HepG2 (cell line): ENCODE results near the gene ARMC2. TPM values are rescaled to one million over a fixed set of nuclear protein-coding genes. Genes with fewer than 3 reads are reported as not detected.
A peak's percentile ranks its signal among the peaks of the same experiment; 100 is the strongest.

ENCODE experiments used
- CC2D1A ChIP-seq: sonication (generic); formaldehyde crosslinking; IDR thresholded peaks from 2 replicates; pipeline ENCODE4 v1.8.1; 2023; ENCODE audit warnings: mild to moderate bottlenecking, missing genetic modification reagents
- DMAP1 ChIP-seq: IDR thresholded peaks from 2 replicates; pipeline ENCODE4 v1.6.1; 2016
- DPF2 ChIP-seq: sonication (generic); formaldehyde crosslinking; IDR thresholded peaks from 2 replicates; pipeline ENCODE4 v1.4.0; 2020; ENCODE audit warnings: mild to moderate bottlenecking, low read depth, missing genetic modification reagents, borderline replicate concordance
- DR1 ChIP-seq: sonication (generic); formaldehyde crosslinking; IDR thresholded peaks from 2 replicates; pipeline ENCODE4 v1.8.0; 2021; ENCODE audit warnings: mild to moderate bottlenecking, missing genetic modification reagents, inconsistent platforms
- ELF3 ChIP-seq: IDR thresholded peaks from 2 replicates; pipeline ENCODE4 v1.6.1; 2016; ENCODE audit warnings: missing genetic modification reagents, missing compliant biosample characterization
- RAD51 ChIP-seq: fragments of 450-650 bp; IDR thresholded peaks from 2 replicates; pipeline ENCODE4 v1.6.1; 2016; ENCODE audit warnings: borderline replicate concordance
- SCMH1 ChIP-seq: sonication (generic); formaldehyde crosslinking; IDR thresholded peaks from 2 replicates; pipeline ENCODE4 v1.9.0; 2021; ENCODE audit warnings: missing genetic modification reagents, mild to moderate bottlenecking, borderline replicate concordance
- SRSF4 ChIP-seq: fragments of 200-400 bp; formaldehyde crosslinking; IDR thresholded peaks from one replicate; pipeline ENCODE4 v1.6.1; 2018; ENCODE audit warnings: mild to moderate bottlenecking, low read depth, low read length, moderate library complexity; ENCODE audit not compliant: poor library complexity, severe bottlenecking
- TARDBP ChIP-seq: sonication (generic); formaldehyde crosslinking; IDR thresholded peaks from 2 replicates; pipeline ENCODE4 v1.8.0; 2022; ENCODE audit warnings: mild to moderate bottlenecking, missing genetic modification reagents
- ZFP36L2 ChIP-seq: sonication (generic); formaldehyde crosslinking; IDR thresholded peaks from 2 replicates; pipeline ENCODE4 v1.4.0; 2020; ENCODE audit warnings: missing genetic modification reagents
- ZNF124 ChIP-seq: sonication (generic); formaldehyde crosslinking; IDR thresholded peaks from 2 replicates; pipeline ENCODE4 v1.4.0; 2020; ENCODE audit warnings: missing genetic modification reagents
- ZNF550 ChIP-seq: sonication (generic); formaldehyde crosslinking; IDR thresholded peaks from 2 replicates; pipeline ENCODE4 v1.4.0; 2020; ENCODE audit warnings: mild to moderate bottlenecking, missing genetic modification reagents, borderline replicate concordance
- polyA plus RNA-seq, 8 experiments: library from polyadenylated mRNA; depleted of rRNA in 3 of 8; stranded (reverse) in 7 of 8; unstranded in 1 of 8; fragments of >200 nt; fragmentation: Illumina TruSeq in 4 of 8; extraction: Trizol in 4 of 8; gene quantifications; 2 replicates each; pipeline versions ENCODE4 v1.2.1 to v1.2.3, GENCODE V29; 2011 to 2016; ENCODE audit warnings: low read depth in 4 of 8, missing spikeins in 1 of 8, mixed read lengths in 1 of 8; ENCODE audit not compliant: insufficient read depth in 1 of 8
- total RNA-seq, 5 experiments: library from RNA; depleted of rRNA; stranded (reverse); fragments of >200 nt; fragmentation: Illumina TruSeq; extraction: Trizol; gene quantifications; 2 replicates each; pipeline ENCODE4 v1.2.3, GENCODE V29; 2016; ENCODE audit warnings: low read depth in 1 of 5
- TF ChIP-seq, protein P1 (sequence below): sonication (generic); formaldehyde crosslinking; conservative IDR thresholded peaks from 2 replicates; pipeline ENCODE4 v1.4.0; 2020; ENCODE audit warnings: missing genetic modification reagents
- TF ChIP-seq, protein P2 (sequence below): IDR thresholded peaks from 2 replicates; pipeline ENCODE4 v1.6.1; 2016; ENCODE audit warnings: mild to moderate bottlenecking
- TF ChIP-seq, protein P3 (sequence below): sonication (generic); formaldehyde crosslinking; IDR thresholded peaks from 2 replicates; pipeline ENCODE4 v1.4.0; 2020; ENCODE audit warnings: missing genetic modification reagents
- TF ChIP-seq, protein P4 (sequence below): sonication (generic); formaldehyde crosslinking; IDR thresholded peaks from 2 replicates; pipeline ENCODE4 v1.8.0; 2022; ENCODE audit warnings: missing genetic modification reagents, mild to moderate bottlenecking, borderline replicate concordance
- TF ChIP-seq, protein P5 (sequence below): sonication (generic); formaldehyde crosslinking; IDR thresholded peaks from 2 replicates; pipeline ENCODE4 v1.4.0; 2020; ENCODE audit warnings: mild to moderate bottlenecking, missing genetic modification reagents

ARMC2 gene
- total and polyA plus RNA-seq, 2 of the 13 experiments (the other 11 are each of a cell fraction or from before 2014, with no cell fraction given), result 1.4 to 3.2 TPM

DNA sequence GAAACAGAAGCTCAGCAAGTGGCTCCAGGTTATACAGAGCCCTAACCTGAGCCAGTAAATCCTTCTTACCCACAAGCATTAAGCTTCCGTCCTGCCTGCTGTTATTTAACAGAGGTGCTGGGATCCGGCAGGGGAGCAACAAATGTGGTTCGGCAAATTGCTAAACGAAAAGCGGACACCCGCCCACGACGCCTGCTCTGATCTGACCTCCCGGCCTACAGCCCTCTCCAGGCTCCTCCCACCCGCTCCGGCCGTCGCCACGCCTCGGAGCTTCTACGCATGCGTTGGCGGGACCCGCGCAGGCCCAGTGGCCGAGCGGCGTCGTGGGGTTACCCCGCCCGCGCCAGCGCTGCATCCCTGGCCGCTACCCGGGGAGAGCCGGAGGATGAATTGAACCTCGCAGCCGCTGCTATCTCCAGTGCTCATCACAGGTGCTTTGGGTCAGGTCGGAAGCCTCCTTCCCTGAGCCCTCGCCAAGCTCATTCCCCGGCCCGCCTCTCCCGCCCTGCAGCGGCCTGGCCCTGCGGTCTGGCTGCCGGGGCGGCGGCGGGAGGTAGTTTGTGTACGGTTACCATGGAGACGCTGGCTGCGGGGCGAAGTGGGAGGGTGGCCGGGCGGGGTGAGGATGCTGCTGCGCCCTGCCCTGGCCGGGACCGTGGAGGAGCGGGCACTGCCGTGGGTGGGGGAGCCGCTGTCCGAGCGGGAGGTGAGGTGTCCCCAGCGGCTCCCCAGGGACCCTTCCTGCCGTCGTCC is at the start of gene ARMC2 (continued):
- TF ChIP-seq ZFP36L2 (CRISPR knock-in tag) (no peak), TARDBP (CRISPR knock-in tag) (no peak; the same call in 1 of the 2 replicates), RAD51 (no peak), DR1 (0 out of 2 replicates have a peak, but pooled peaks have one; percentile 62), CC2D1A (CRISPR knock-in tag) (no peak), SRSF4 (no peak), ELF3 (CRISPR knock-in tag) (peak; percentile 54; the same call in 1 of the 2 replicates), DPF2 (CRISPR knock-in tag) (no peak), ZNF550 (0 out of 2 replicates have a peak, but pooled peaks have one; percentile 58), SCMH1 (CRISPR knock-in tag) (no peak), DMAP1 (peak; percentile 50; the same call in 1 of the 2 replicates), ZNF124 (CRISPR knock-in tag) (peak; percentile 61; the same call in 1 of the 2 replicates)
- TF ChIP-seq, protein P1, sequence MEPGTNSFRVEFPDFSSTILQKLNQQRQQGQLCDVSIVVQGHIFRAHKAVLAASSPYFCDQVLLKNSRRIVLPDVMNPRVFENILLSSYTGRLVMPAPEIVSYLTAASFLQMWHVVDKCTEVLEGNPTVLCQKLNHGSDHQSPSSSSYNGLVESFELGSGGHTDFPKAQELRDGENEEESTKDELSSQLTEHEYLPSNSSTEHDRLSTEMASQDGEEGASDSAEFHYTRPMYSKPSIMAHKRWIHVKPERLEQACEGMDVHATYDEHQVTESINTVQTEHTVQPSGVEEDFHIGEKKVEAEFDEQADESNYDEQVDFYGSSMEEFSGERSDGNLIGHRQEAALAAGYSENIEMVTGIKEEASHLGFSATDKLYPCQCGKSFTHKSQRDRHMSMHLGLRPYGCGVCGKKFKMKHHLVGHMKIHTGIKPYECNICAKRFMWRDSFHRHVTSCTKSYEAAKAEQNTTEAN (CRISPR knock-in tag), result 0 out of 2 replicates have a peak, but pooled peaks have one; percentile 26
- TF ChIP-seq, protein P2, sequence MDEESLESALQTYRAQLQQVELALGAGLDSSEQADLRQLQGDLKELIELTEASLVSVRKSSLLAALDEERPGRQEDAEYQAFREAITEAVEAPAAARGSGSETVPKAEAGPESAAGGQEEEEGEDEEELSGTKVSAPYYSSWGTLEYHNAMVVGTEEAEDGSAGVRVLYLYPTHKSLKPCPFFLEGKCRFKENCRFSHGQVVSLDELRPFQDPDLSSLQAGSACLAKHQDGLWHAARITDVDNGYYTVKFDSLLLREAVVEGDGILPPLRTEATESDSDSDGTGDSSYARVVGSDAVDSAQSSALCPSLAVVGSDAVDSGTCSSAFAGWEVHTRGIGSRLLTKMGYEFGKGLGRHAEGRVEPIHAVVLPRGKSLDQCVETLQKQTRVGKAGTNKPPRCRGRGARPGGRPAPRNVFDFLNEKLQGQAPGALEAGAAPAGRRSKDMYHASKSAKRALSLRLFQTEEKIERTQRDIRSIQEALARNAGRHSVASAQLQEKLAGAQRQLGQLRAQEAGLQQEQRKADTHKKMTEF (CRISPR knock-in tag), result peak; percentile 78; the same call in 1 of the 2 replicates
- TF ChIP-seq, protein P3, sequence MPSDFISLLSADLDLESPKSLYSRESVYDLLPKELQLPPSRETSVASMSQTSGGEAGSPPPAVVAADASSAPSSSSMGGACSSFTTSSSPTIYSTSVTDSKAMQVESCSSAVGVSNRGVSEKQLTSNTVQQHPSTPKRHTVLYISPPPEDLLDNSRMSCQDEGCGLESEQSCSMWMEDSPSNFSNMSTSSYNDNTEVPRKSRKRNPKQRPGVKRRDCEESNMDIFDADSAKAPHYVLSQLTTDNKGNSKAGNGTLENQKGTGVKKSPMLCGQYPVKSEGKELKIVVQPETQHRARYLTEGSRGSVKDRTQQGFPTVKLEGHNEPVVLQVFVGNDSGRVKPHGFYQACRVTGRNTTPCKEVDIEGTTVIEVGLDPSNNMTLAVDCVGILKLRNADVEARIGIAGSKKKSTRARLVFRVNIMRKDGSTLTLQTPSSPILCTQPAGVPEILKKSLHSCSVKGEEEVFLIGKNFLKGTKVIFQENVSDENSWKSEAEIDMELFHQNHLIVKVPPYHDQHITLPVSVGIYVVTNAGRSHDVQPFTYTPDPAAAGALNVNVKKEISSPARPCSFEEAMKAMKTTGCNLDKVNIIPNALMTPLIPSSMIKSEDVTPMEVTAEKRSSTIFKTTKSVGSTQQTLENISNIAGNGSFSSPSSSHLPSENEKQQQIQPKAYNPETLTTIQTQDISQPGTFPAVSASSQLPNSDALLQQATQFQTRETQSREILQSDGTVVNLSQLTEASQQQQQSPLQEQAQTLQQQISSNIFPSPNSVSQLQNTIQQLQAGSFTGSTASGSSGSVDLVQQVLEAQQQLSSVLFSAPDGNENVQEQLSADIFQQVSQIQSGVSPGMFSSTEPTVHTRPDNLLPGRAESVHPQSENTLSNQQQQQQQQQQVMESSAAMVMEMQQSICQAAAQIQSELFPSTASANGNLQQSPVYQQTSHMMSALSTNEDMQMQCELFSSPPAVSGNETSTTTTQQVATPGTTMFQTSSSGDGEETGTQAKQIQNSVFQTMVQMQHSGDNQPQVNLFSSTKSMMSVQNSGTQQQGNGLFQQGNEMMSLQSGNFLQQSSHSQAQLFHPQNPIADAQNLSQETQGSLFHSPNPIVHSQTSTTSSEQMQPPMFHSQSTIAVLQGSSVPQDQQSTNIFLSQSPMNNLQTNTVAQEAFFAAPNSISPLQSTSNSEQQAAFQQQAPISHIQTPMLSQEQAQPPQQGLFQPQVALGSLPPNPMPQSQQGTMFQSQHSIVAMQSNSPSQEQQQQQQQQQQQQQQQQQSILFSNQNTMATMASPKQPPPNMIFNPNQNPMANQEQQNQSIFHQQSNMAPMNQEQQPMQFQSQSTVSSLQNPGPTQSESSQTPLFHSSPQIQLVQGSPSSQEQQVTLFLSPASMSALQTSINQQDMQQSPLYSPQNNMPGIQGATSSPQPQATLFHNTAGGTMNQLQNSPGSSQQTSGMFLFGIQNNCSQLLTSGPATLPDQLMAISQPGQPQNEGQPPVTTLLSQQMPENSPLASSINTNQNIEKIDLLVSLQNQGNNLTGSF (CRISPR knock-in tag), result no peak
- TF ChIP-seq, protein P4, sequence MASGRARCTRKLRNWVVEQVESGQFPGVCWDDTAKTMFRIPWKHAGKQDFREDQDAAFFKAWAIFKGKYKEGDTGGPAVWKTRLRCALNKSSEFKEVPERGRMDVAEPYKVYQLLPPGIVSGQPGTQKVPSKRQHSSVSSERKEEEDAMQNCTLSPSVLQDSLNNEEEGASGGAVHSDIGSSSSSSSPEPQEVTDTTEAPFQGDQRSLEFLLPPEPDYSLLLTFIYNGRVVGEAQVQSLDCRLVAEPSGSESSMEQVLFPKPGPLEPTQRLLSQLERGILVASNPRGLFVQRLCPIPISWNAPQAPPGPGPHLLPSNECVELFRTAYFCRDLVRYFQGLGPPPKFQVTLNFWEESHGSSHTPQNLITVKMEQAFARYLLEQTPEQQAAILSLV, result peak; percentile 79; the same call in 1 of the 2 replicates
- TF ChIP-seq, protein P5, sequence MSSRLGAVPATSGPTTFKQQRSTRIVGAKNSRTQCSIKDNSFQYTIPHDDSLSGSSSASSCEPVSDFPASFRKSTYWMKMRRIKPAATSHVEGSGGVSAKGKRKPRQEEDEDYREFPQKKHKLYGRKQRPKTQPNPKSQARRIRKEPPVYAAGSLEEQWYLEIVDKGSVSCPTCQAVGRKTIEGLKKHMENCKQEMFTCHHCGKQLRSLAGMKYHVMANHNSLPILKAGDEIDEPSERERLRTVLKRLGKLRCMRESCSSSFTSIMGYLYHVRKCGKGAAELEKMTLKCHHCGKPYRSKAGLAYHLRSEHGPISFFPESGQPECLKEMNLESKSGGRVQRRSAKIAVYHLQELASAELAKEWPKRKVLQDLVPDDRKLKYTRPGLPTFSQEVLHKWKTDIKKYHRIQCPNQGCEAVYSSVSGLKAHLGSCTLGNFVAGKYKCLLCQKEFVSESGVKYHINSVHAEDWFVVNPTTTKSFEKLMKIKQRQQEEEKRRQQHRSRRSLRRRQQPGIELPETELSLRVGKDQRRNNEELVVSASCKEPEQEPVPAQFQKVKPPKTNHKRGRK (CRISPR knock-in tag), result no peak
